ENCODE measurements around the gene MTPN. TPM values are rescaled to one million over a fixed set of nuclear protein-coding genes. Genes with fewer than 3 reads are reported as not detected.

Gene MTPN
- total and polyA plus RNA-seq, 12 donors = 16.7 to 116 (median 86.9) TPM

DNA sequence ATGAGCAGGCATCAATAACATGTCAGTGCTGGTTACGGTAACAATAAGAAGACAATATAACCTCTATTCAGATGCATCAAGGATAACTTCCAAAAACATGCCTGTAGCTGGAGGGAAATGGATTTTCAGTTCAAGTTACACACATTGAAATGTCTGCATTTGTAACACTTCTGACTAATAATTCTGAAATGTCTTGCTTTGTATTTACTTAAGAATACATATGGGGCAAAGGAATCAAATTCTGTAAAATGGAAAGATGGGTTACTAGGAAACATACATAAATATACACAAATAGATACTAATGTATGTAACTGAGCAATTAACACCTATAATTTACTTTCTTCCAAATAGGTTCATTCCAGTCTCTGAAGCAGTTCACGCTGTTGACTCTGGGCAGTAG, 18.6 kb upstream of the MTPN start:
- 92 to 97% (median 94%) methylated on average over 2 of the region's 2 CpGs for WGBS, 4 donors
- intact Hi-C loops (cut with DNase I) = no loop called here
- no peak for TF ChIP-seq CTCF (IDR thresholded peaks at IDR 0.05)
- TF ChIP-seq POLR2A (IDR thresholded peaks at IDR 0.05) = no peak

GRCh38 chr7:135994466-135995205, 17.5 kb upstream of the MTPN start:
- intact Hi-C loops (cut with DNase I) = no loop called here
- Histone ChIP-seq H3K27me3 (no peaks in the 10 kb centered on the region), H3K4me3 (no peak overlapping the region), H3K36me3 (replicated peaks in 1 of 2) (no peaks in the 10 kb centered on the region), H3K4me1 (replicated peaks in 1 of 2) (peaks cover 0 to 6% of the 10 kb centered on the region in 2 donors), H3K9me3 (replicated peaks in 1 of 3) (no peaks in the 10 kb centered on the region), H3K27ac (no peak overlapping the region)
- WGBS, 4 donors = 71 to 82% (median 72%) methylated on average over 6 of the region's 6 CpGs
- no peak for DNase-seq
- TF ChIP-seq POLR2A (IDR thresholded peaks at IDR 0.05) = no peak
- TF ChIP-seq CTCF (IDR thresholded peaks at IDR 0.05) = no peak

More for the DNA sequence above, 18.6 kb upstream of the MTPN start:
- H3K27ac ChIP-seq = no peak overlapping the region
- H3K4me1 ChIP-seq (replicated peaks in 1 of 2) = peaks cover 0 to 5% of the 10 kb centered on the region in 2 donors
- H3K9me3 ChIP-seq (replicated peaks in 1 of 3) = no peaks in the 10 kb centered on the region
- no peaks in the 10 kb centered on the region for H3K36me3 ChIP-seq (replicated peaks in 1 of 2)
- no peak for DNase-seq
- H3K4me3 ChIP-seq = no peak overlapping the region
- H3K27me3 ChIP-seq = no peaks in the 10 kb centered on the region

GRCh38 chr7:135993950-135994349, 16.8 kb upstream of the MTPN start:
- Histone ChIP-seq H3K36me3 (replicated peaks in 1 of 2) (no peaks in the 10 kb centered on the region), H3K4me3 (no peak overlapping the region), H3K27ac (no peak overlapping the region), H3K27me3 (no peaks in the 10 kb centered on the region), H3K9me3 (replicated peaks in 1 of 3) (no peaks in the 10 kb centered on the region), H3K4me1 (replicated peaks in 1 of 2) (peaks cover 0 to 6% of the 10 kb centered on the region in 2 donors)
- TF ChIP-seq POLR2A (IDR thresholded peaks at IDR 0.05) (no peak), CTCF (IDR thresholded peaks at IDR 0.05) (no peak)
- 85 to 93% (median 87%) methylated on average over 3 of the region's 3 CpGs for WGBS, 4 donors
- intact Hi-C loops (cut with DNase I) = no loop called here
- no peak for DNase-seq

GRCh38 chr7:135991906-135992305, 14.7 kb upstream of the MTPN start:
- 92 to 96% (median 94%) methylated on average over 2 of the region's 2 CpGs for WGBS, 4 donors
- TF ChIP-seq CTCF (IDR thresholded peaks at IDR 0.05) (no peak), POLR2A (IDR thresholded peaks at IDR 0.05) (no peak)
- H3K9me3 ChIP-seq (replicated peaks in 1 of 3) = no peaks in the 10 kb centered on the region
- no peaks in the 10 kb centered on the region for H3K27me3 ChIP-seq
- DNase-seq = no peak
- H3K4me1 ChIP-seq (replicated peaks in 1 of 2) = peaks cover 0 to 6% of the 10 kb centered on the region in 2 donors
- no peak overlapping the region for H3K27ac ChIP-seq
- no peaks in the 10 kb centered on the region for H3K36me3 ChIP-seq (replicated peaks in 1 of 2)
- intact Hi-C loops (cut with DNase I) = no loop called here
- no peak overlapping the region for H3K4me3 ChIP-seq
